Right renal pelvis (tissue), 4 donors: ENCODE measurements around the gene FAM81B. TPM values are rescaled to one million over a fixed set of nuclear protein-coding genes. Genes with fewer than 3 reads are reported as not detected.
A peak's percentile ranks its signal among the peaks of the same experiment; 100 is the strongest.
"Not testable (repeated sequence)": the region's sequence is repeated elsewhere in the genome, so short reads cannot be mapped to it uniquely, and the experiment has no call there.

ENCODE experiments used
- DNase-seq, 4 donors: peaks; one replicate each; pipeline ENCODE4 v3.0.0-alpha.2; 2013; ENCODE audit warnings: low read depth in 4 of 4, low spot score in 3 of 4, missing footprints in 1 of 4
- polyA plus RNA-seq, 4 donors: library from polyadenylated mRNA; unstranded; fragments of 120-200 nt; gene quantifications; one replicate each; pipeline ENCODE4 v1.2.1, GENCODE V29; 2013; ENCODE audit not compliant: insufficient read length in 4 of 4

FAM81B gene, protein sequence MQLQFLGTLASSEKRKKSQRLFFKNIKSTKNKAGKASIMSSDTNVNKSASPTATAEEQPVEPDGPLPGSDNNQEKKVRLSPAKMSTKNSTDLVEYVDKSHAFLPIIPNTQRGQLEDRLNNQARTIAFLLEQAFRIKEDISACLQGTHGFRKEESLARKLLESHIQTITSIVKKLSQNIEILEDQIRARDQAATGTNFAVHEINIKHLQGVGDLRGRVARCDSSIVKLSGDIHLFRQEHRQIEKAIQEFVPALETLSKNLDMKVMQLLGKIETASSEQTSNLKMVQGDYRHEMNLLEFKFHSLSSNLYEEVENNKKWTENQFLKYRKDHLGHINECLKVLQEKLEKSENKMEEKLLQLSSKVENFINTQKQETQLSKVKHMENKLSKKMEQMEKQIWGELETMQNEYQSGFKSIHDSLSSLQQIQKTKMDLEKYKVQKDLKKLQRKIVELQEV
- polyA plus RNA-seq = 1 to 10 TPM; 5.5 to 8.5 (median 5.9) TPM

DNA sequence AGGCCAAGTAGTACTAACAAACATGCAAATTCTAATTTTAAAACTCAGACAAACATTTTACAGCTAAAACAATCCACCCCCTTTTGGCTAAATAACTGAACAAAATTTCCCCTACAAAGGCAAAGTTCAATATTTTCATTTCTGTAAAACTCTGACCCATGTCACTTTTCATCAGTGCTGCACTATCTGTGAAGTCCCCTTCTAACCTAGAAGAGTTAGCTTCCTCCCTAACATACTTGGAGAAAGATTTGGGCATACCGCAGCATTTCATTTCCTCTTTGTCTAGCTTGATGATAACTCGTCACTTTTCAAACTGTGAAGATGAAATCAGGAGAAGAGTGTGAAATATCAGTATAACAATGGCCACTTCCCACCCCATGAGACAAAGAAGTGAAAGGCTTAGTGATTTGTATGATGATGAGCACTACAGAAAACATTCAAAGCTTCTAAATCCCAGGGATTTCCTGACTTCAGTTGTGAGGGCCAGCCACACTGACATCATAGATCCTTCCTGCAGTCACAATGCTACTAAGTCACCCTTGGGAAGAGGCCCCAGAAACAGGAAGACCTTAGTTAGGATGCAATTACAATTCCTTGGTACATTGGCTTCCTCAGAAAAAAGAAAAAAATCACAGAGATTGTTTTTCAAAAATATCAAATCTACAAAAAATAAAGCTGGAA lies at the start of gene FAM81B:
Gene FAM81B (plus strand): TSS at position 555 of the 681 bp plus-strand sequence. CDS start 24 bp downstream, at position 579.
- DNase-seq = no peak

DNA sequence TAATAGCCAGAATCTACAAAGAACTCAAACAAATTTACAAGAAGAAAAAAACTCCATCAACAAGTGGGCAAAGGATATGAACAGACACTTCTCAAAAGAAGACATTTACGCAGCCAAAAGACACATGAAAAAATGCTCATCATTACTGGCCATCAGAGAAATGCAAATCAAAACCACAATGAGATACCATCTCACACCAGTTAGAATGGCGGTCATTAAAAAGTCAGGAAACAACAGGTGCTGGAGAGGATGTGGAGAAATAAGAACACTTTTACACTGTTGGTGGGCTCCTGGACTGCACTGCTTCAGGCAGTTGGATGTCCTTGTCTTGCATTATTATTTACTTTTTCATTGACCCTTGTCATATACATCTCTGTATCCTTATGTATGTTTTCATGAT lies 49.7 kb upstream of the FAM81B start:
- DNase-seq = not testable (repeated sequence)

DNA sequence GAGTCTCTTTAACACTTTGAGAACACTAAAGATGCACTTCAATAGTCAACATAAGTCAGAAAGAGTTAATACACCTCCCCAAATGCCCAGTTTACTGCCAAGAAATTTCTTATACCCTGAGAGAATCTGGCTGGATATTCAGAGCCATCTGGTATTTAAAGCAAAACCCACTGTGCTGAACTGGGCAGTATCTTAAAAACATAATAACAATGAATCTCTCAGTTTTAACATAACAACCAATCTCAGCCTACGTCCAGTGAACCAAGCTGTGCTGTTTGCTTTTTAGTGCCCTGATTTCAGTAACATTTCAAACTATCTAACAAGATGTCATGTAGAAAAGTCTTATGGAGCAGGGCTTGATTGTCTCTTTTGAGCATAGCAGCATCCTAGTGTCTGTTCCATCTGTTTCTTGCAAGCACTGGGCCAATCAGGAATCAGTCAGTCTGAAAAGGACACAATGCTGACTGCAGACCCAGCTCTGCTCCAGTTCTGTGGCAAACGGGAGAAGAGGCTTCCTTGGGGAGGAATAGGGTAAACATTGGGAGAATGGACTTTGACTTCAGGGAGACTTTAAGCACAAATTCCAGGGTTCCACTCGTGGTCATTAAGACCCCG lies 43.6 kb upstream of the FAM81B start:
- DNase-seq = no peak

DNA sequence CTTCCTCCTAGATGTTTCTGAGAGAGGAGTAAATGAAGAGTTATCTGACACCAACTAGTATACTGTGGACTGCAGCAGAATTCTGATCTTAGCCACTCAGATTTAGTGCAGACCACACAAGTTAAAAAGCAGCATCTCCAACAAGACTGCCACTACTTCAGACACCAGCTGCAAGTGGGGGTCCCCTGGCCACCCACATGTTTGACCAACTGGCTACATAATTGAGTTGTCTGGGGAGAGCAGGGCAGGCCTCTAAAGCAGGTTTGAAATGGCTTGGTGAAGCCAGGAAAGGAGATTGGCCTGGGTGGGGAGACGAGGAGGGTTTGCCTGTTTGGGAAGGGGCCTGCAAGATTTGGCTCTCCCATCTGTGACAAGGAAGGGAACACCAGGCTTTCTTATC lies 40.5 kb upstream of the FAM81B start:
- DNase-seq = no peak

DNA sequence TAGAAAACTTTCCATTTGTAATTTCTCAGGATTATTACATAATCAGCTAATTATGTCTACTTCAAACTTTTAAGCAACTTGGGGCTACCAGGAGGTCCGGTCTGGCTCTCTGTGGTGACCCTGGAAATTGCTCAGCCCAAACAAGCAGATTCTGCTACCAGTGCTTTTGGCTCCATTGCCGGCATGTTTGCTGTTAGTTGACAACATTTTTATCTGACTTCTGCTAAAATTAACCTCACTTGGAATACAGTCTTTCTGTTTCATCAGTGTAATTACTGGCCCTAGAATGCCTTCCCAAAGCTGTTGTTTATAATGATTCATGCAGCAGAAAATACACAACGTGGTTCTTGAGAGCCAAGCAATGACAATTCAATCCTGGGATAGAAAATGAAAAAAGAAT lies 38.5 kb upstream of the FAM81B start:
- no peak for DNase-seq

DNA sequence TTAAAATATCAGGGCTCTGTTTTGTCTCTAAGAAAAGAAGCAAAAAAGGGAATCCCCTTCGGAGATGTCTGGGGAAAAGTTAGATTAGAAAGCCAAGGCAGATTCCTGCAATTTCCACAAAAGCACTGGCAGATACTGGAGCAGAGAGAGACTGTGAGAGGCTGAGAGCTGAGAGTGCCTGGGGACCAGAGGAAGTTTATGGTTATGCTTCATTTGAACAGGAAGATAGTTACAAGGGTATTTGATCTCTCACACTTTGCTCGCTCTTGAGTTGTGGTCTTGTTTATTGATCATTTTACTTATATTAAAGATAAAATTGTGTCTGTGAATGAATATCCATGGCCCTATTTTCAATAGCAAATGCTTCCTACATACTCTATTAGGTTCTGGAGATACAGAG lies 32.8 kb upstream of the FAM81B start:
- no peak for DNase-seq

DNA sequence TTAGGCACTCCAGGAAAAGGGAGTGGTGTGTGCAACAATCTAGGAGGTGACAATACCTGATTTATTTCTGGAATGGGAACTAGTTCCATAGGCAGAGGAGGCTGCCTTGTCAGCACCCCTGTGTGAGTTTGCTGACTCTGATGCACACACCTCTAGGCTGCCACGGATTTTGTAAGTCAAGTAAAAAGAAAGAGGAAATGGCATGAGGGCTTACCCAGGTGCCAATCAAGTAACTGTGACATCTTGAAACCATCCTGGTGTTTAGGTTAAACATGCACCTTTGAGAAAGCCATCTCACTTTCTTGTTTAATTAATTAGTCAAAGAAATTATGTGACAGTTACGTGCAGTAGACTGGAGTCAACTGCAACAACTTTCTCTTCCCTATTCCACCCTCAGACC lies 32.3 kb upstream of the FAM81B start:
- no peak for DNase-seq

DNA sequence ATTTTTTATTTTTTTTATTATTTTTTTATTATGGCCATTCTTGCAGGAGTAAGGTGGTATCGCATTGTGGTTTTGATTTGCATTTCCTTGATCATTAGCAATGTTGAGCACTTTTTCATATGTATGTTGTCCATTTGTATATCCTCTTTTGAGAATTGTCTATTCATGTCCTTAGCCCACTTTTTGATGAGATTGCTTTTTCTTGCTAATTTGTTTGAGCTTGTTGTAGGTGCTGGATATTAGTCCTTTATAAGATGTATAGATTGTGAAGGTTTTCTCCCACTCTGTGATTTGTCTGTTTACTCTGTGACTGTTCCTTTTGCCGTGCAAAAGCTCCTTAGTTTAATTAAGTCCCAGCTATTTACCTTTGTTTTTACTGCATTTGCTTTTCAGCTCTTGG lies 30.5 kb upstream of the FAM81B start:
- not testable (repeated sequence) for DNase-seq

DNA sequence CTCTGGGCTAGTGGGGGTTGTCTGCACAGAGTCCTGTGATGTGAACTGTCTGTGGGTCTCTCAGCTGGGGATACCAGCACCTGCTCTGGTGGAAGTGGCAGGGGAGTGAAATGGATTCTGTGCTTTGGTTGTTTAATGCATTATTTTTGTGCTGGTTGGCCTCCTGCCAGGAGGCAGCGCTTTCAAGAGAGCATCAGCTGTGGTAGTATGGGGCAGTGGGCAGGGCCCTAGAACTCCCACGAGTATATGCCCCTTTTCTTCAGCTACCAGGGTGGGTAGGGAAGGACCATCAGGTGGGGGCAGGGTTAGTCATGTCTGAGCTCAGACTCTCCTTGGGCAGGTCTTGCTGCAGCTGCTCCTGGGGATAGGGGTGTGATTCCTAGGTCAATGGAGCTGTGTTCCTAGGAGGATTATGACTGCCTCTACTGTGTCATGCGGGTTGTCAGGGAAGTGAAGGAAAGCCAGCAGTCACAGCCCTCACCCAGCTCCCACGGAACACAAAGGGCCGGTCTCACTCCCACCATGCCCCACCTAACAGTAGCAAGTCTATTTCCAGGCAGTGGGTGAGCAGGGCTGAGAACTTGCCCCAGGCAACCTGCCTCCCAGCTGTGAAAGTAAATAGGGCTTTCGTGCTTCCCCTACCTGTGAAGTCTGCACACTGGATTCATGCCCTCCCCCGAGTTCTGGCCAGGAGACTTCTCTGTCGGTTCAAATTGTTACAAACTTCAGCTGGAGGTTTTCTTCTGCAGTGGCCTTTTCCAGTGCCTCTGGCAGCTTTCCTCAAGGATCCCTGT lies 25.7 kb upstream of the FAM81B start:
- no peak for DNase-seq

DNA sequence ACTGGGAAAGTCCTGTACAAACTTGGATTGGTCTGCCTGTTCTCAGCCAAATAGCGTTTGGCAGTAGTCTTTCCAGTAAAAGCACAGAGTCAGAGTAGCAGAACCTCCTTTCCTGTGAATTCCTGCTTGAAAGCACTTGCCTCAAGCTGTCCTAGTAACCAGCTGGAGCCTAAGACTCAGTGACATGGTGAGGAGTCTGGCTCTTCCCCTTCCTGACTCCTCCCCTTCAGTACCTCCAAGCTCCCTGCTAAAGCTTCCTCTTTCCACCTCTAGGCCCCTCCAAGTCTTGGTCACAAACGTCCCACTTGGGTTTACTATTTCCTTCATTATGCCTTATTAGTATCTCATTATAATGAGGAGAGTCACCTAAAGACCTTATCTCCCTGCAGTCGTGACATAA lies 21.4 kb upstream of the FAM81B start:
- no peak for DNase-seq

DNA sequence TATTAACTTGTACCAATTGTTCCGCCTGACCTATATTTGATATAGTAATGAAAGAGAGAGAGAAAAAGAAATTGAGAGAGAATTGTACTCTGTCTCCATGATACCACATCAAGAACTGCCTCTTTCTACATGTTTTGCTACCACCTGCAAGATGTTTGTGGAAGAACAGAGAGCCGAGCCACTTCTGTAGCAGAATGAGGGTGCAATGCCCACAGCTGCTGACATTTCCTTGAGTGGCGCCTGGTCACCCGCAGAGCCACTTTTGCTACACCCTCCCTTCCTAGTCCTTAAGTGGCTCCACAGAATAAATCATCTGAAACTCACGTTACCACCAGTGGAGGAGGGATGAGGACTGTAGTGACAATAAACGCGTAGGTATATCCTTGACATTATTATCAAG lies 17.1 kb upstream of the FAM81B start:
- no peak for DNase-seq

DNA sequence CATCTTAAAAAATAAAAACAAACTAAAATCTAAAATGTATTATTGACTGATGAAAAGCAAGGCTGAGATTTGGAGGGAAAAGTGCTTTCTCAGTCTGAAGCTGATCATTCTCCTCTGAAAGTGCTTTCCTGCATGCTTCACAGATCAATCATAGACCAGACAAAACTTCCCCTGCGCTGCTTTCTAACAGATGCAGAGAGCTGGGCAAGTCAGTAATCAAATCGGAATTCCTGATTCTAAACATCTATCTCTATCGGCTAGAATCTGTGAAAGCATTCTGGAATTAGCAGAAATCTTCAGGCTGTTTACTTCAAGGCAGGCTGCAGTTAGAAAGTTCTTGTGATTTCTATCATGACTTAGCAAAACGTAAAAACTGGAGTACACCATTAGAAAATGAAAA lies 15.6 kb upstream of the FAM81B start:
- DNase-seq = no peak

DNA sequence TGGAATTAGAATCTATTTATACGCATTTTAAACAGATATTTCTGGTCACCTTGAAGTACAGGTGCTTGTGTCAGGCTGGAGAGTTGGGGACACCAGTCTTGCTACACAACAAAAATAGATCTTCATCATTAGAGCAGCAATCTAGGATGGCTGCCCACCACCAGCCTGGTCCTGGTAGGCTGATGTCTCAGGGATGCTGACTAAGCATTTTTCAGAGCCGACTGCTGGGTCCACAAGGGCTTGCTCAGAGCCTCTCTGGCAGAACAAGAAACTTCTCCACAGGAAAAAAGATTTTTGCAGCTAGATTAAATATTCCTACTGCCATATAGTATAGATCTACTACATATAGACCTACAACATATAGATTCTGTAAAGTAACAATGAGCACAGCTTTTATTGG lies 12.0 kb upstream of the FAM81B start:
- DNase-seq = no peak

DNA sequence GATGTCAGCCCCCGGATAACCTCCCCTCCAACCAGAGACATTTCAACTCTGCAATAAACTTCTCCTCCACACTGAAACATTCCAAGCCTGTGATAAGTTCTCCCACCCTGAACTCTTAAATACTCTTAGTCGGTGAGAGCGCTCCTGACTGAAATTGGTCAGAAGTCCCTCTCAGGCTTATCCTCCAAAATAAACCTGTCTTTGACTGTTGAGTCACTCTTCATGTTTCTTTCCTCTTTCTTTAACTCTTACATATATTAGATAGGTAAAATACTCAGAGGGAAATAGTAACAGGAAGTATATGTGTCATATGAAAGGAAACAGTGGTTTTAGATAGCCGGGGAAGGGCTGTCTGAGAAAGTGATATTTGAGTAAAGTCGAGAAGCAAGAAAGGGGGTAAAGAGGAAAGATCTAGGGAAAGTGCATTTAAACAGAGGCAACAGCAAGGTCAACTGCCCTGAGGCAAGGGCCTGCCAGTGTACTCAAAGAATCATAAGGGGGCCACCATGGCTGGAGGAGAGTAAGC lies 11.0 kb upstream of the FAM81B start:
- DNase-seq = no peak

DNA sequence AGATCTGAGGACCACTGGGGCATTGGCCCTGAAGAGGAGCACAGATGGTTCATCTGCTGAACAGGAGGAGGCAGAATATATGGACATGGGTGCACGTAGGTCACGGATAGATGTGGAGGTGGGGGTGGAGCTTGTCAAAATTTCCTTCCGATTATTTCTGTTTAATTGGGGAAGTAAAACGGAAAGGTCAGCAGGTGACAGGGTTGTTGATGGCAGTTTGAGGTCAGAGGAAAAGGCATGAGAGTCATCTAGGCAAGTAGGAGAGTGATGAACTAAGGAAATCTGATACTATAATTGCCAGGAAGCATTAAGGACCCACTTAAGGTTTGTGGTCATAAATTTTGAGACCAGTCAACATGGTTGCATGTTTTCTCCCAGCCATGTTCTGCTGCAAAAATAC lies 8.4 kb upstream of the FAM81B start:
- no peak for DNase-seq

DNA sequence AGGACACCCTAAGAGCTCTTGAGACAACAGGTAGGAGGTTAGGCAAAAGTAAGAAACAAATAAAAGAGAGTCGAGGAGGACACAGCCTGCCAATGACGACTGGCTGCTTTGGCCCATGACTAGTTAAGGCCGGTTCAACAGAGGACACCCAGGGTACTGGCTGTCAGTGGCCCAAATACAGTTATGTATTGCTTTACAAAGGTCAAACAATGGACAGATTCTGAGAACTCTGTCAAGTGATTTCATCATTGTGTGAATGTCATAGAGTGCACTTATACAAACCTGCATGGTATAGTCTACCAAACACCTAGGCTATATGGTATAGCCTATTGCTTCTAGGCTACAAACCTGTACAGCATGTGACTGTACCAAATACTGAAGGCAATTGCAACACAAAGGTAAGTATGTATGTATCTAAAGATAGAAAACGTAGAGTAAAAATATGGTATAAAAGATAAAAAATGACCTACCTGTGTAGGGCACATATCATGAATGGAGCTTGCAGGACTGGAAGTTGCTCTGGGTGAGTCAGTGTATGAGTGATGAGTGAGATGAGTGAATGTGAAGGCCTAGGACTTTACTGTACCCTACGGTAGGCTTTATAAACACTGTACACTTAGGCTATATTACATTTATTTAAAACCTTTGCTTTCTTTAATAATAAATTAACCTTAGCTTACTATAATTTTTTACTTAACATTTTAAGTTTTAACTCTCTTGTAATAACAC lies 6.5 kb upstream of the FAM81B start:
- no peak for DNase-seq

DNA sequence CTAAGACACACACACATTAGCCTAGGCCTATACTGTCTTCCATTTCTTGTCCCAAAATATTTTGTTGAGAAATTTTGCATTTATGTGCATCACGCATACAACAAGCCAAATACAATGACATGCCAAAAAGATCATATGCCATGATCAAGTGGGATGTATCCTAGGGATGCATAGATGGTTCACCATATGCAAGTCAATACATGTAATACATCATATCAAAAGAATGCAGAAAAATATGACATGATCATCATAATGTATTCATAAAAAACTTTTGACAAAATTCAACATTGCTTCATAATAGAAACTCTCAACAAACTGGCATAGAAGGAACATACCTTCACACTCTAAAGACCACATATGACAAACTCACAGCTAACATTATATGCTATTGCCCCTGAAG lies 5.8 kb upstream of the FAM81B start:
- DNase-seq = no peak

DNA sequence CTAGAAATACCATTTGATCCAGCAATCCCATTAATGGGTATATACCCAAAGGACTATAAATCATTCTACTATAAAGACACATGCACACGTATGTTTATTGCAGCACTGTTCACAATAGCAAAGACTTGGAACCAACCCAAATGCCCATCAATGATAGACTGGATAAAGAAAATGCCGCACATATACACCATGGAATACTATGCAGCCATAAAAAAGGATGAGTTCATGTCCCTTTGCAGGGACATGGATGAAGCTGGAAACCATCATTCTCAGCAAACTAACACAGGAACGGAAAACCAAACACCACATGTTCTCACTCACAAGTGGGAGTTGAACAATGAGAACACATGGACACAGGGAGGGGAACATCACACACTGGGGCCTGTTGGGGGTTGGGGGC lies 799 bp downstream of the FAM81B start:
- not testable (repeated sequence) for DNase-seq

DNA sequence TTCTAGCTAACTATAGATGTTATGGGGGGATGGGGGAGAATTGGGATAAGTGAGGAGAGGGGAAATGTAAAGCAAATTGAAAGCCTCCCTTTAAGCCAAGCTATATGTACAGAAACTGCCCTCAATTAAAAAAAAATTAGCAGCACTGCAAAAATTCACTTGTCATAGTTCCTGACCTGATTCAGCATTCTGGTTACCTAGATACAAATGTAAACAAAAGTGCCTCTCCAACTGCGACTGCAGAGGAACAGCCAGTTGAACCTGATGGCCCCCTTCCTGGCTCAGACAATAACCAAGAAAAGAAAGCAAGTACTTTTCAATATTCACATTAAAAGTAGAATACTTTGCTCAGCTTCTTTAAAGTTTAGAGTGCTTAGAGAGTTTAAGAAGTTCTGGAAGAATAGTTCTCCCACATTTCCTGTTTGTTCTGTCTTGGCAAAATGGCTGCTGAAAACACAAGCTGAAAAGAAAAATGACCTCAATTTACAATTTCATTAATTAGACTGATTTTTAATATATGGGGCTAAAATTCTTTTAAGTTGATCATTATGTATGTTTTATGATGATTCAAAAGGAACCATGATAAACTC lies 1.5 kb downstream of the FAM81B start:
- DNase-seq = peak in 1 of 4 donors; percentile 40

DNA sequence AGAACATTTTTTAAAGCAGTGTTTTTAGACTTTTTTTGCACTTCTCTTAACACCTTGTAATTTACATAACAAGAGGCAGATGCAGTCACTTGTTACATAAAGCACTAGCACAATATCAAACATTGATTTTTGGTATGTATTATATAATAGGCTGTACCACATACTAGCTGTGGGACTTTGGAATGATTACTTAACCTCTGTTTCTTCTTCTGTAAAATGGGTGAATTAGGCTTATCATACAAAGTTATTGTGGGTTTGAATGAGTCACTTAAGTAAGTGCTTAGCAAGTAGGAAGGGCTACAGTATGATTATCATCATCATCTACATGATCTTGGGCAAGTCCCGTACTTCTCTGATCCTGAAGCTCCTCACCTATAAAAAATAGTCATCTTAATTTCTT lies 2.1 kb downstream of the FAM81B start:
- DNase-seq = no peak
